A673 (cell line): ENCODE results near the gene MEGF8. TPM values are rescaled to one million over a fixed set of nuclear protein-coding genes. Genes with fewer than 3 reads are reported as not detected.

Experiments
- BruUV-seq: library from RNA; stranded (reverse); fragments of 400-500 nt; replicated peaks from 2 replicates; lab custom pipeline; 2021; lab: Mats Ljungman, UMichigan
- CTCF ChIA-PET: fragments of 300-600 bp; sonication (Branson Sonifier 250); formaldehyde crosslinking; loops from one replicate; lab custom pipeline; 2022; ENCODE audit warnings: antibody characterized with exemption; lab: Charles Lee
- POLR2A ChIA-PET: fragments of 300-600 bp; sonication (Branson Sonifier 250); formaldehyde crosslinking; loops from one replicate; lab custom pipeline; 2022; ENCODE audit warnings: antibody characterized with exemption; ENCODE audit not compliant: low non-redundant PET; lab: Charles Lee
- DNase-seq: peaks from one replicate; pipeline ENCODE4 v3.0.0-alpha.2; 2015; ENCODE audit warnings: low spot score
- H3K27ac ChIP-seq: fragments of 200-600 bp; sonication (generic); 2 replicates; pipeline ENCODE4 v1.5.1; 2016; ENCODE audit warnings: mixed run types, low read depth, mild to moderate bottlenecking, mixed read lengths, antibody characterized with exemption, low read length; ENCODE audit not compliant: poor library complexity, severe bottlenecking
- H3K27me3 ChIP-seq: fragments of 200-600 bp; sonication (generic); replicated peaks from 2 replicates; pipeline ENCODE4 v1.6.1; 2017; ENCODE audit warnings: mixed run types, low read depth, mild to moderate bottlenecking, mixed read lengths, antibody characterized with exemption, low read length; ENCODE audit not compliant: insufficient read depth, poor library complexity
- H3K36me3 ChIP-seq: fragments of 200-600 bp; sonication (generic); 2 replicates; pipeline ENCODE4 v1.6.1; 2016; ENCODE audit warnings: mixed run types, mild to moderate bottlenecking, mixed read lengths, antibody characterized with exemption, low read length; ENCODE audit not compliant: insufficient read depth, poor library complexity, severe bottlenecking
- H3K4me1 ChIP-seq: fragments of 200-600 bp; sonication (generic); 2 replicates; pipeline ENCODE4 v1.6.1; 2017; ENCODE audit warnings: mixed run types, mild to moderate bottlenecking, mixed read lengths, antibody characterized with exemption, low read length; ENCODE audit not compliant: insufficient read depth, poor library complexity, severe bottlenecking
- H3K4me3 ChIP-seq: fragments of 200-600 bp; sonication (generic); 2 replicates; pipeline ENCODE4 v1.5.1; 2016; ENCODE audit warnings: low read depth, mixed run types, mild to moderate bottlenecking, mixed read lengths, low read length; ENCODE audit not compliant: poor library complexity, severe bottlenecking
- H3K9me3 ChIP-seq: fragments of 200-600 bp; sonication (generic); 2 replicates; pipeline ENCODE4 v1.6.1; 2016; ENCODE audit warnings: mixed run types, low read depth, mild to moderate bottlenecking, mixed read lengths, antibody characterized with exemption, low read length; ENCODE audit not compliant: poor library complexity, severe bottlenecking
- CTCF ChIP-seq: fragments of 300-800, 200-600 bp; sonication (generic); conservative IDR thresholded peaks from 2 replicates; pipeline ENCODE4 v1.5.1; 2017; ENCODE audit warnings: low read depth, mild to moderate bottlenecking, antibody characterized with exemption, low read length, moderate library complexity, mixed read lengths
- EZH2 ChIP-seq: fragments of 200-600 bp; sonication (generic); IDR thresholded peaks from 2 replicates; pipeline ENCODE4 v1.6.1; 2017; ENCODE audit warnings: borderline replicate concordance, low read depth, mild to moderate bottlenecking, mixed read lengths, antibody characterized with exemption, low read length; ENCODE audit not compliant: poor library complexity, severe bottlenecking
- intact Hi-C: fragments of 100-400 bp; cut with micrococcal nuclease; formaldehyde crosslinking; loops from one replicate; pipeline ENCODE4 v1.10.0; 2022; ENCODE audit not compliant: unreplicated experiment
- total RNA-seq: library from RNA; stranded (reverse); gene quantifications from 2 replicates; pipeline ENCODE4 v1.2.3, GENCODE V29; 2021

Gene MEGF8
- total RNA-seq, 1 experiment from 2014 or later, result 28.5 TPM

DNA sequence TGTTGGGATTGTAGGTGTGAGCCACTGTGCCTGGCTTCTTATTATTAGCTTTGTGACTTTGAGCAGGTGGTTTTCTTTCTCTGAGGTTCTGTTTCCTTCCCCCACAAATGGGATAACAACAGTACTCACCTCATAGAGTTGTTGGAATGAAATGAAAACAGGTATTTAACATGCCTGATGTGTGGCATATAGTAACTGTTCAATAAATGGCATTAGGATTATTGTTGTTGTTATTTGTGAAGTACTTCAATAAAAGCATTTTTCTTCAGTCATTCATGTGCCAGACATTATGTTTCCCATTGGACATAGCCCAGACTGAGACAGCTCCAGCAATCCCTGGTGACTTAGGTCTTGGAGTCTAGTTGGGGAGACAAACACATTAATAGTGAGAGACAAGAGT is 1.5 kb downstream of the MEGF8 start:
- Histone ChIP-seq H3K9me3 (no peaks in the 10 kb centered on the region), H3K4me3 (peak overlapping the region; percentile 88), H3K27ac (no peak overlapping the region), H3K4me1 (peaks cover 14% of the 10 kb centered on the region), H3K27me3 (peaks cover 9% of the 10 kb centered on the region), H3K36me3 (no peaks in the 10 kb centered on the region)
- POLR2A ChIA-PET, result no interaction called here
- intact Hi-C loops, result loop anchor here (5.0 kb wide), 1 partner anchor 220 kb away; no protein-coding TSS in a partner anchor
- CTCF ChIA-PET, result no interaction called here
- DNase-seq, result no peak
- TF ChIP-seq EZH2 (no peak), CTCF (no peak)
- no TSS peak for BruUV-seq

DNA sequence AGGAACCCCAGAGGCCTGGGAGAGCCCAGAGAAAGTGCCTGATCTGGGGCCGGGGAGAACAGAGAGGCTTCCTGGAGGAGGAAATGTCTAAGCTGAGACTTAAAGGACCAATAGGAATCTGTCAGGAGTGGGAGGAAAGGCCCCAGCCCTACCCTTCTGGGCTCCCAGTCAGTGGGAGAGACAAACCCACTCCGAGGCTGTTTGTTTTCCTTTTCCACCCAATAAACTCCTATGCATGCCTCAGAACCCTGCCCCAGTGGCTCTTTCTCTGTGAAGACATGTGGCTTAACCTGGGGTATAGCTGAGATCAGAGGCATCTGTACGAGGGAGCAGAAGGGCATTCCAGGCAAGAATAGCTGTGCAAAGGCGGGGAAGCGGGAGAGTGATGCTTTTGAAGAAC is 1.9 kb downstream of the MEGF8 start:
- no peak for DNase-seq
- ChIA-PET POLR2A (no interaction called here), CTCF (no interaction called here)
- Histone ChIP-seq H3K27ac (no peak overlapping the region), H3K4me3 (no peak overlapping the region), H3K9me3 (no peaks in the 10 kb centered on the region), H3K36me3 (no peaks in the 10 kb centered on the region), H3K27me3 (peaks cover 9% of the 10 kb centered on the region), H3K4me1 (peaks cover 14% of the 10 kb centered on the region)
- BruUV-seq, result no TSS peak
- TF ChIP-seq CTCF (no peak), EZH2 (no peak)
- intact Hi-C loops, result loop anchor here (5.0 kb wide), 1 partner anchor 220 kb away; no protein-coding TSS in a partner anchor

GRCh38 chr19:42328106-42328505 is 2.7 kb downstream of the MEGF8 start:
- CTCF ChIA-PET, result no interaction called here
- DNase-seq, result no peak
- TF ChIP-seq EZH2, result no peak
- TF ChIP-seq CTCF, result no peak
- Histone ChIP-seq H3K27ac (no peak overlapping the region), H3K27me3 (peaks cover 9% of the 10 kb centered on the region), H3K4me1 (peaks cover 14% of the 10 kb centered on the region), H3K4me3 (no peak overlapping the region), H3K36me3 (no peaks in the 10 kb centered on the region), H3K9me3 (no peaks in the 10 kb centered on the region)
- intact Hi-C loops, result loop anchor here (5.0 kb wide), 1 partner anchor 221 kb away; no protein-coding TSS in a partner anchor
- no TSS peak for BruUV-seq
- POLR2A ChIA-PET, result no interaction called here
